Stomach (tissue), 9 donors: ENCODE results near the gene FGF7. TPM values are rescaled to one million over a fixed set of nuclear protein-coding genes. Genes with fewer than 3 reads are reported as not detected.
A peak's percentile ranks its signal among the peaks of the same experiment; 100 is the strongest.

Experiments
- DNase-seq, 2 donors: peaks; one replicate each; pipeline versions ENCODE4 v3.0.0 to v3.0.0-alpha.2; 2013 to 2019
- H3K27ac ChIP-seq, 5 donors: fragments of 200-600 bp in 4 of 5; sonication (generic) in 4 of 5; one replicate each; pipeline ENCODE4 v1.5.1; 2013 to 2019; ENCODE audit warnings: mild to moderate bottlenecking in 1 of 5, moderate library complexity in 1 of 5
- H3K27me3 ChIP-seq, 3 donors: fragments of 200-600 bp; sonication (generic); one replicate each; pipeline ENCODE4 v1.5.1; 2017 to 2019; ENCODE audit warnings: mixed run types in 1 of 3
- H3K36me3 ChIP-seq, 4 donors: fragments of 200-600 bp; sonication (generic); 1 replicate in 3 of 4; 2 replicates in 1 of 4; pipeline ENCODE4 v1.5.1; 2016 to 2019
- H3K4me1 ChIP-seq, 4 donors: fragments of 200-600 bp; sonication (generic); one replicate each; pipeline ENCODE4 v1.5.1; 2016 to 2019
- H3K4me3 ChIP-seq, 4 donors: fragments of 200-600 bp; sonication (generic) in 3 of 4; one replicate each; pipeline ENCODE4 v1.5.1; 2016 to 2019; ENCODE audit warnings: mild to moderate bottlenecking in 1 of 4
- H3K9me3 ChIP-seq, 4 donors: fragments of 200-600 bp; sonication (generic); one replicate each; pipeline ENCODE4 v1.5.1; 2016 to 2019
- CTCF ChIP-seq, 7 experiments: fragments of 450-650 bp in 4 of 7; fragments of 200-600 bp in 3 of 7; sonication (generic) in 3 of 7; IDR thresholded peaks; one replicate each; pipeline ENCODE4 v1.5.1; 2016 to 2019; ENCODE audit warnings: antibody characterized with exemption in 7 of 7, control low read depth in 2 of 7, mild to moderate bottlenecking in 1 of 7
- EP300 ChIP-seq: sonication (generic); formaldehyde crosslinking; IDR thresholded peaks from one replicate; pipeline ENCODE4 v1.6.1; 2017; ENCODE audit warnings: antibody characterized with exemption
- POLR2A ChIP-seq, 4 donors: fragments of 450-650 bp; IDR thresholded peaks; one replicate each; pipeline ENCODE4 v1.6.1; 2016; ENCODE audit warnings: antibody characterized with exemption in 4 of 4, control low read depth in 2 of 4, mild to moderate bottlenecking in 1 of 4, moderate library complexity in 1 of 4
- POLR2AphosphoS5 ChIP-seq, 3 donors: sonication (generic); formaldehyde crosslinking; IDR thresholded peaks; one replicate each; pipeline ENCODE4 v1.6.1; 2016; ENCODE audit warnings: antibody characterized with exemption in 3 of 3
- WGBS, 5 donors: extraction: QIAGEN DNeasy Blood & Tissue Kit in 3 of 5; methylation state at CpG; one replicate each; pipeline versions ENCODE4 v1.1.5 to v1.1.7; 2013 to 2018; 5-methylcytosine and 5-hydroxymethylcytosine counted together
- intact Hi-C: fragments of 100-400 bp; cut with DNase I; formaldehyde crosslinking; loops from one replicate; pipeline ENCODE4 v1.15.1; 2023; ENCODE audit warnings: low total_unique reads
- polyA plus RNA-seq, 3 donors: library from polyadenylated mRNA; stranded (reverse); fragments of 200-250 nt; gene quantifications; one replicate each; pipeline ENCODE4 v1.2.3, GENCODE V29; 2013
- total RNA-seq, 5 donors: library from RNA; depleted of rRNA; stranded (reverse); fragments of >200 nt; gene quantifications; one replicate each; pipeline versions ENCODE4 v1.1.0 to v1.2.3, GENCODE V29; 2014 to 2016
- donor health status: healthy with polysubstance abuse.
- donor health status: Bipolar disorder and iron deficiency.
- donor health status: healthy.

The FGF7 gene
- total and polyA plus RNA-seq, 8 donors = 2.6 to 55.1 (median 30.1) TPM

GRCh38 chr15:49462232-49462844 lies 39.3 kb downstream of the FGF7 start:
- H3K4me1 ChIP-seq = peaks cover 0 to 42% (median 11%) of the 10 kb centered on the region in 4 donors
- H3K27me3 ChIP-seq = no peaks in the 10 kb centered on the region
- H3K27ac ChIP-seq = peak overlapping the region in 2 of 5 donors; percentile 36 to 44
- DNase-seq = no peak
- H3K4me3 ChIP-seq = no peak overlapping the region
- intact Hi-C loops = no loop called here
- 53 to 73% (median 68%) methylated on average over 2 of the region's 2 CpGs for WGBS, 5 donors
- no peaks in the 10 kb centered on the region for H3K9me3 ChIP-seq
- TF ChIP-seq CTCF (IDR thresholded peaks at IDR 0.05) = no peak
- TF ChIP-seq POLR2AphosphoS5 (IDR thresholded peaks at IDR 0.05) = no peak
- no peak for TF ChIP-seq EP300
- TF ChIP-seq POLR2A (IDR thresholded peaks at IDR 0.05) = no peak
- no peaks in the 10 kb centered on the region for H3K36me3 ChIP-seq

DNA sequence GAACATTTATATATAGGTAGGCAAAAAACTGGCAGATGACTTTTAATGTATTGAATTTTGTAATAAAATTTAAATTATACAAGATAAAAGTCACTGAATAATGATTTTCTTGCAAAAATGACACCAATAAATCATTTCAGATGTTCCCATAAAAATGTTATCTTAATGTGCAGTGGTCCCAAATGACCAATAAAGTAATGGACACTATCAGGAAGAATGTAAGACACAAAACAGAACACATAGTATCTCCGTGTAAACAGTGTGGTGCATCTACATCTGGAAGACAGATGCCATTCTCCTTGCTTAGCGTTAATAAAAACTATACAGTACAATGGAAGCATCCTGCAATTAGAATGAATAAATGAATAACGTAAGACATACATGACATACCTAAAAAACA lies 41.5 kb downstream of the FGF7 start:
- intact Hi-C loops = no loop called here
- H3K9me3 ChIP-seq = no peaks in the 10 kb centered on the region
- no peak overlapping the region for H3K27ac ChIP-seq
- H3K36me3 ChIP-seq = no peaks in the 10 kb centered on the region
- TF ChIP-seq EP300 (no peak), POLR2A (IDR thresholded peaks at IDR 0.05) (no peak), CTCF (IDR thresholded peaks at IDR 0.05) (no peak), POLR2AphosphoS5 (IDR thresholded peaks at IDR 0.05) (no peak)
- peaks cover 0 to 57% (median 11%) of the 10 kb centered on the region in 4 donors for H3K4me1 ChIP-seq
- DNase-seq = no peak
- no peaks in the 10 kb centered on the region for H3K27me3 ChIP-seq
- WGBS, 5 donors = 84 to 92% (median 90%) methylated on average over 3 of the region's 3 CpGs
- H3K4me3 ChIP-seq = no peak overlapping the region

- Histone ChIP-seq H3K27me3 (no peaks in the 10 kb centered on the region), H3K36me3 (no peaks in the 10 kb centered on the region), H3K9me3 (no peaks in the 10 kb centered on the region), H3K4me3 (peak overlapping the region in 1 of 4 donors; percentile 4), H3K27ac (peak overlapping the region in 2 of 5 donors; percentile 30 to 58), H3K4me1 (peaks cover 0 to 44% (median 10%) of the 10 kb centered on the region in 4 donors)
- DNase-seq = no peak
- WGBS, 5 donors = 65 to 92% (median 84%) methylated on average over 1 of the region's 1 CpG
- intact Hi-C loops = no loop called here
- TF ChIP-seq POLR2AphosphoS5 (IDR thresholded peaks at IDR 0.05) (no peak), EP300 (no peak), POLR2A (IDR thresholded peaks at IDR 0.05) (no peak), CTCF (IDR thresholded peaks at IDR 0.05) (no peak)
Observed at GRCh38 chr15:49466119-49466518, 43.1 kb downstream of the FGF7 start.

DNA sequence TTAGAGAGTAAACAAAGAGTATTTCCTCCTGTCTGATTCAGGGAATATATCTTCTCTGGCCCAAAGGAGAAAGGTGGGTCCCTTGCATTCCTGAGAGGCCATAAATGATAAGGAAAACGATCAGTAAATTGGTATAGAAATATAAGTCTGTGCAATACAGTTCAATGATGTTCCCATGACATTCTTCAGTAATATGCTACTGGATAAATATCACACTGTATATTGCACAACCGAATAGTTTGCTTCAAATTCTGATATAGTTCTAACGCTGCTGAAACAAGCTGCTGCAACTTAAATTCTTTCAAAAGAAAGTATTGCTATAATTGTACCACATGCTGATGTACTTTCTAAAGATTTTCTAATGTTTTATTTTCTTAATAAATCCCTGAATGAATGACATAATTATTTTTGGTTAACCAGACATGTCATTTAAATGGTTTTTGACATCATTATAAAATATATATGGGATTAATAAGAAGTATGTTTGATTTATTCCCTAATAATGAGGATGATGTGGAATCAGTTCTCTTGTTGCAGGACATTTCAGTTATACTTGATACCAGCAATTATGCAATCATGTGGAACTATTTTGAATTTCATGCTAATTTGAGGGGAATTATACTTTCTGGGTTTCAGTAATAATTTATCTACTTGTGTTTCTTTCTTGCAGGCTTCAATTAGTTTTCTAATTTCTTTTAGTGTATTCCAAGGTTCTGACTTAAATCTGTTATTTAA lies 44.9 kb downstream of the FGF7 start:
- H3K4me1 ChIP-seq = peaks cover 0 to 35% (median 10%) of the 10 kb centered on the region in 4 donors
- no peaks in the 10 kb centered on the region for H3K9me3 ChIP-seq
- 47 to 65% (median 53%) methylated on average over 3 of the region's 3 CpGs for WGBS, 5 donors
- no peak for DNase-seq
- H3K27me3 ChIP-seq = no peaks in the 10 kb centered on the region
- no peak overlapping the region for H3K4me3 ChIP-seq
- H3K36me3 ChIP-seq = no peaks in the 10 kb centered on the region
- H3K27ac ChIP-seq = peak overlapping the region in 1 of 5 donors; percentile 30
- intact Hi-C loops = no loop called here
- TF ChIP-seq CTCF (IDR thresholded peaks at IDR 0.05) (no peak), POLR2A (IDR thresholded peaks at IDR 0.05) (no peak), POLR2AphosphoS5 (IDR thresholded peaks at IDR 0.05) (no peak), EP300 (no peak)
